PFSK-1 (cell line): Measurements from ENCODE around the gene ATP13A4.

ENCODE experiments used
- FOXP2 ChIP-seq: optimal IDR thresholded peaks from 2 replicates; pipeline ENCODE3; 2011; ENCODE audit warnings: borderline replicate concordance, control low read depth, inconsistent platforms; ENCODE audit not compliant: insufficient read depth; ENCODE audit errors: extremely low read length, extremely low read depth
- POLR2AphosphoS5 ChIP-seq: IDR thresholded peaks from 2 replicates; pipeline ENCODE4 v1.6.1; 2012; ENCODE audit warnings: low read depth, mild to moderate bottlenecking, control low read depth, low read length, moderate library complexity
- REST ChIP-seq, 2 experiments: IDR thresholded peaks; 2 replicates each; pipeline versions ENCODE4 v1.6.1 to v1.8.0; 2011 to 2012; ENCODE audit warnings: low read depth in 2 of 2, low read length in 2 of 2, control low read depth in 1 of 2, inconsistent platforms in 1 of 2, mild to moderate bottlenecking in 1 of 2, moderate library complexity in 1 of 2; ENCODE audit not compliant: insufficient read depth in 1 of 2
- SIN3A ChIP-seq: IDR thresholded peaks from 2 replicates; pipeline ENCODE4 v1.6.1; 2012; ENCODE audit warnings: mild to moderate bottlenecking, low read length, moderate library complexity, borderline replicate concordance; ENCODE audit not compliant: insufficient read depth
- TAF1 ChIP-seq: IDR thresholded peaks from 2 replicates; pipeline ENCODE4 v1.6.1; 2012; ENCODE audit warnings: low read length, control low read depth, borderline replicate concordance; ENCODE audit not compliant: insufficient read depth

ATP13A4 gene

GRCh38 chr3:193418576-193419373 lies 135.9 kb downstream of the ATP13A4 start:
- TF ChIP-seq FOXP2 (no peak), POLR2AphosphoS5 (no peak), SIN3A (no peak), REST (IDR thresholded peaks at IDR 0.05; ENCODE audit: insufficient read depth in 1 of 2, low read depth in 2 of 2, low read length in 2 of 2) (no peak), TAF1 (no peak)

GRCh38 chr3:193416629-193417028 lies 138.1 kb downstream of the ATP13A4 start:
- no peak for TF ChIP-seq REST (IDR thresholded peaks at IDR 0.05; ENCODE audit: insufficient read depth in 1 of 2, low read depth in 2 of 2, low read length in 2 of 2)
- no peak for TF ChIP-seq SIN3A
- no peak for TF ChIP-seq FOXP2
- no peak for TF ChIP-seq POLR2AphosphoS5
- no peak for TF ChIP-seq TAF1

GRCh38 chr3:193407688-193408087 lies 147.0 kb downstream of the ATP13A4 start:
- no peak for TF ChIP-seq REST (IDR thresholded peaks at IDR 0.05; ENCODE audit: insufficient read depth in 1 of 2, low read depth in 2 of 2, low read length in 2 of 2)
- no peak for TF ChIP-seq POLR2AphosphoS5
- TF ChIP-seq TAF1 = no peak
- TF ChIP-seq FOXP2 = no peak
- no peak for TF ChIP-seq SIN3A

- TF ChIP-seq REST (IDR thresholded peaks at IDR 0.05; ENCODE audit: insufficient read depth in 1 of 2, low read depth in 2 of 2, low read length in 2 of 2) (no peak), SIN3A (no peak), TAF1 (no peak), FOXP2 (no peak), POLR2AphosphoS5 (no peak)
Observed at GRCh38 chr3:193407112-193407511, 147.6 kb downstream of the ATP13A4 start.

- TF ChIP-seq SIN3A (no peak), POLR2AphosphoS5 (no peak), REST (IDR thresholded peaks at IDR 0.05; ENCODE audit: insufficient read depth in 1 of 2, low read depth in 2 of 2, low read length in 2 of 2) (no peak), TAF1 (no peak), FOXP2 (no peak)
Observed at GRCh38 chr3:193403307-193403706, 151.4 kb downstream of the ATP13A4 start.
